H9 (cell line): ENCODE data around the gene PGPEP1. TPM values are rescaled to one million over a fixed set of nuclear protein-coding genes. Genes with fewer than 3 reads are reported as not detected.

Source experiments
- DNase-seq: peaks from one replicate; pipeline ENCODE4 v3.0.0-alpha.2; 2017
- H2AFZ ChIP-seq: one replicate; pipeline ENCODE4 v1.6.1; 2013; ENCODE audit warnings: mild to moderate bottlenecking, low read length, control low read depth, moderate library complexity
- H2AK5ac ChIP-seq: 2 replicates; pipeline ENCODE4 v1.6.1; 2013; ENCODE audit warnings: low read length, control low read depth, mixed read lengths; ENCODE audit not compliant: insufficient read length
- H2BK120ac ChIP-seq: one replicate; pipeline ENCODE4 v1.6.1; 2013; ENCODE audit warnings: low read depth, mild to moderate bottlenecking, low read length, control low read depth, inconsistent platforms; ENCODE audit not compliant: poor library complexity, severe bottlenecking
- H2BK12ac ChIP-seq: 2 replicates; pipeline ENCODE4 v1.6.1; 2013; ENCODE audit warnings: low read length, control low read depth, mixed read lengths, low read depth; ENCODE audit not compliant: insufficient read length
- H2BK15ac ChIP-seq: 2 replicates; pipeline ENCODE4 v1.6.1; 2013; ENCODE audit warnings: low read depth, low read length, control low read depth
- H2BK20ac ChIP-seq: one replicate; pipeline ENCODE4 v1.6.1; 2013; ENCODE audit warnings: low read depth, mild to moderate bottlenecking, low read length, control low read depth, inconsistent platforms; ENCODE audit not compliant: poor library complexity, severe bottlenecking
- H2BK5ac ChIP-seq: 2 replicates; pipeline ENCODE4 v1.6.1; 2013; ENCODE audit warnings: low read length, control low read depth, mixed read lengths; ENCODE audit not compliant: insufficient read length
- H3K14ac ChIP-seq: 2 replicates; pipeline ENCODE4 v1.6.1; 2013; ENCODE audit warnings: low read length, control low read depth; ENCODE audit not compliant: insufficient read depth
- H3K18ac ChIP-seq: 2 replicates; pipeline ENCODE4 v1.6.1; 2013; ENCODE audit warnings: low read depth, mild to moderate bottlenecking, mixed read lengths, low read length, control low read depth; ENCODE audit not compliant: insufficient read length
- H3K23ac ChIP-seq: 2 replicates; pipeline ENCODE4 v1.6.1; 2013; ENCODE audit warnings: low read length, control low read depth, mixed read lengths, low read depth; ENCODE audit not compliant: insufficient read length
- H3K23me2 ChIP-seq: 2 replicates; pipeline ENCODE4 v1.6.1; 2013; ENCODE audit warnings: low read depth, mild to moderate bottlenecking, mixed read lengths, low read length, control low read depth; ENCODE audit not compliant: insufficient read length, poor library complexity, severe bottlenecking
- H3K27ac ChIP-seq: 2 replicates; pipeline ENCODE4 v1.5.1; 2013; ENCODE audit warnings: low read length, control low read depth, mixed read lengths, low read depth; ENCODE audit not compliant: insufficient read length
- H3K27me3 ChIP-seq: 2 replicates; pipeline ENCODE4 v1.6.1; 2013; ENCODE audit warnings: low read length, control low read depth, inconsistent platforms; ENCODE audit not compliant: insufficient read depth
- H3K4ac ChIP-seq: 2 replicates; pipeline ENCODE4 v1.6.1; 2013; ENCODE audit warnings: low read depth, mild to moderate bottlenecking, control low read depth, inconsistent platforms, low read length, moderate library complexity
- H3K4me1 ChIP-seq: 2 replicates; pipeline ENCODE4 v1.6.1; 2013; ENCODE audit warnings: low read length, control low read depth, inconsistent platforms; ENCODE audit not compliant: insufficient read depth
- H3K4me2 ChIP-seq: 2 replicates; pipeline ENCODE4 v1.6.1; 2013; ENCODE audit warnings: low read length, control low read depth, mixed read lengths; ENCODE audit not compliant: insufficient read length, insufficient read depth
- H3K56ac ChIP-seq: 2 replicates; pipeline ENCODE4 v1.6.1; 2013; ENCODE audit warnings: low read depth, mild to moderate bottlenecking, mixed read lengths, low read length, control low read depth; ENCODE audit not compliant: insufficient read length
- H3K79me1 ChIP-seq: 2 replicates; pipeline ENCODE4 v1.6.1; 2013; ENCODE audit warnings: low read depth, mild to moderate bottlenecking, moderate library complexity, low read length, control low read depth, inconsistent platforms; ENCODE audit not compliant: insufficient read depth, poor library complexity, severe bottlenecking
- H3K79me2 ChIP-seq: 2 replicates; pipeline ENCODE4 v1.6.1; 2013; ENCODE audit warnings: low read length, control low read depth, inconsistent platforms; ENCODE audit not compliant: insufficient read depth
- H3K9ac ChIP-seq: 2 replicates; pipeline ENCODE4 v1.6.1; 2013; ENCODE audit warnings: low read length, control low read depth, mixed read lengths; ENCODE audit not compliant: insufficient read length; ENCODE audit errors: extremely low read depth
- H3K9me3 ChIP-seq: one replicate; pipeline ENCODE4 v1.6.1; 2013; ENCODE audit warnings: low read depth, low read length, inconsistent platforms; ENCODE audit not compliant: control insufficient read depth
- H3T11ph ChIP-seq: one replicate; pipeline ENCODE4 v1.6.1; 2013; ENCODE audit warnings: mild to moderate bottlenecking, low read length, control low read depth, inconsistent platforms
- H4K20me1 ChIP-seq: one replicate; pipeline ENCODE4 v1.6.1; 2013; ENCODE audit not compliant: control insufficient read depth, insufficient read length, insufficient read depth
- H4K5ac ChIP-seq: 2 replicates; pipeline ENCODE4 v1.6.1; 2013; ENCODE audit warnings: low read depth, mild to moderate bottlenecking, mixed read lengths, low read length, control low read depth; ENCODE audit not compliant: insufficient read length
- H4K8ac ChIP-seq: replicated peaks from 2 replicates; pipeline ENCODE4 v1.6.1; 2013; ENCODE audit warnings: low read length, control low read depth, mixed read lengths, low read depth; ENCODE audit not compliant: insufficient read length
- H4K91ac ChIP-seq: 2 replicates; pipeline ENCODE4 v1.6.1; 2013; ENCODE audit warnings: low read depth, mild to moderate bottlenecking, moderate library complexity, mixed read lengths, low read length, control low read depth; ENCODE audit not compliant: insufficient read length
- H3K27ac Mint-ChIP-seq, 3 experiments: 2 replicates in 2 of 3; 3 replicates in 1 of 3; pipeline ENCODE4 v1.8.0; 2020 to 2021; ENCODE audit warnings: mixed read lengths in 3 of 3, mild to moderate bottlenecking in 1 of 3, moderate library complexity in 1 of 3
- H3K27me3 Mint-ChIP-seq: 2 replicates; pipeline ENCODE4 v1.8.0; 2021; ENCODE audit warnings: low read depth, mild to moderate bottlenecking, moderate library complexity, mixed read lengths
- H3K36me3 Mint-ChIP-seq, 3 experiments: 2 replicates in 2 of 3; 3 replicates in 1 of 3; pipeline ENCODE4 v1.8.0; 2020 to 2021; ENCODE audit warnings: low read depth in 3 of 3, mixed read lengths in 3 of 3; ENCODE audit not compliant: insufficient read depth in 1 of 3
- H3K4me1 Mint-ChIP-seq, 2 experiments: 2 replicates each; pipeline ENCODE4 v1.8.0; 2020; ENCODE audit warnings: mixed read lengths in 2 of 2
- H3K4me3 Mint-ChIP-seq, 2 experiments: 2 replicates in 1 of 2; 3 replicates in 1 of 2; pipeline ENCODE4 v1.8.0; 2020 to 2021; ENCODE audit warnings: mild to moderate bottlenecking in 2 of 2, mixed read lengths in 2 of 2, moderate library complexity in 1 of 2
- H3K9me3 Mint-ChIP-seq, 2 experiments: 2 replicates in 1 of 2; 3 replicates in 1 of 2; pipeline ENCODE4 v1.8.0; 2020; ENCODE audit warnings: mild to moderate bottlenecking in 2 of 2, mixed read lengths in 2 of 2, moderate library complexity in 1 of 2
- WGBS: extraction: QIAGEN DNeasy Blood & Tissue Kit; methylation state at CpG from one replicate; pipeline ENCODE4 v1.1.7; 2013; ENCODE audit warnings: missing lambda C conversion rate, low lambda C conversion rate, mixed read lengths; ENCODE audit not compliant: insufficient read length; ENCODE audit errors: extremely low coverage; 5-methylcytosine and 5-hydroxymethylcytosine counted together
- total RNA-seq: library from RNA; stranded (reverse); gene quantifications from 2 replicates; pipeline ENCODE4 v1.2.1, GENCODE V29; 2021
- TF ChIP-seq, protein P1 (sequence below): fragments of 200-600 bp; sonication (generic); conservative IDR thresholded peaks from 3 replicates; pipeline ENCODE4 v1.8.0; 2021; ENCODE audit warnings: antibody characterized with exemption, mild to moderate bottlenecking

The PGPEP1 gene
- total RNA-seq, 1 experiment from 2014 or later: 64.8 TPM

DNA sequence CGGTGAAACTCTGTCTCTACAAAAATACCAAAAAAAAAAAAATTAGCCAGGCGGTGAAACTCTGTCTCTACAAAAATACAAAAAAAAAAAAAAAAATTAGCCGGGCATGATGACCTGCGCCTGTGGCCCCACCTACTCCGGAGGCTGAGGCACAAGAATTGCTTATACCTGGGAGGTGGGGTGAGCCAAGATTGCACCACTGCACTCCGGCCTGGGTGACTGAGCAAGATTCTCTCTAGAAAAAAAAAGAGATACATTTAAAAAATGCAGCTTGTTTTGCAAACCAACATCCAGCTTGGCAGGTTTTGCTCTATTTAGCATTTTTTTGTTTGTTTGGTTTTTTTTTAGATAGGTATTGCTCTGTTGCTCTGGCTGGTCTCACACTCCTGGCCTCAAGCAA lies 6.7 kb upstream of the PGPEP1 start:
- H2BK5ac ChIP-seq: no peak overlapping the region
- Mint-ChIP-seq H3K9me3 (no peaks in the 10 kb centered on the region; a peak in 1 of 5 replicates), H3K4me1 (peaks cover 14 to 34% of the 10 kb centered on the region in 2 experiments), H3K4me3 (no peak overlapping the region), H3K27me3 (no peaks in the 10 kb centered on the region), H3K36me3 (no peaks in the 10 kb centered on the region), H3K27ac (no peak overlapping the region)
- H2BK120ac ChIP-seq: no peak overlapping the region
- no peak overlapping the region for H4K91ac ChIP-seq
- H4K5ac ChIP-seq: no peak overlapping the region
- no peaks in the 10 kb centered on the region for H3K4me1 ChIP-seq
- H3K23ac ChIP-seq: no peak overlapping the region
- no peak overlapping the region for H3K27ac ChIP-seq
- no peaks in the 10 kb centered on the region for H3K79me2 ChIP-seq
- no peak overlapping the region for H3K9ac ChIP-seq
- H2BK15ac ChIP-seq: no peak overlapping the region
- no peaks in the 10 kb centered on the region for H4K20me1 ChIP-seq
- H3K18ac ChIP-seq: no peak overlapping the region
- no peak overlapping the region for H2BK12ac ChIP-seq
- no CpG with 5 or more reads among the region's 6 CpGs for WGBS
- no peak overlapping the region for H3K4me2 ChIP-seq
- H2AFZ ChIP-seq: no peak overlapping the region
- H3K79me1 ChIP-seq: no peaks in the 10 kb centered on the region
- no peak overlapping the region for H3K4ac ChIP-seq
- H3K23me2 ChIP-seq: no peaks in the 10 kb centered on the region
- H3K14ac ChIP-seq: no peak overlapping the region
- no peak overlapping the region for H2AK5ac ChIP-seq
- H3K27me3 ChIP-seq: no peaks in the 10 kb centered on the region
- no peak overlapping the region for H3K56ac ChIP-seq
- H3K9me3 ChIP-seq: no peaks in the 10 kb centered on the region
- H4K8ac ChIP-seq: no peak overlapping the region
- H3T11ph ChIP-seq: no peak overlapping the region
- TF ChIP-seq, protein P1, sequence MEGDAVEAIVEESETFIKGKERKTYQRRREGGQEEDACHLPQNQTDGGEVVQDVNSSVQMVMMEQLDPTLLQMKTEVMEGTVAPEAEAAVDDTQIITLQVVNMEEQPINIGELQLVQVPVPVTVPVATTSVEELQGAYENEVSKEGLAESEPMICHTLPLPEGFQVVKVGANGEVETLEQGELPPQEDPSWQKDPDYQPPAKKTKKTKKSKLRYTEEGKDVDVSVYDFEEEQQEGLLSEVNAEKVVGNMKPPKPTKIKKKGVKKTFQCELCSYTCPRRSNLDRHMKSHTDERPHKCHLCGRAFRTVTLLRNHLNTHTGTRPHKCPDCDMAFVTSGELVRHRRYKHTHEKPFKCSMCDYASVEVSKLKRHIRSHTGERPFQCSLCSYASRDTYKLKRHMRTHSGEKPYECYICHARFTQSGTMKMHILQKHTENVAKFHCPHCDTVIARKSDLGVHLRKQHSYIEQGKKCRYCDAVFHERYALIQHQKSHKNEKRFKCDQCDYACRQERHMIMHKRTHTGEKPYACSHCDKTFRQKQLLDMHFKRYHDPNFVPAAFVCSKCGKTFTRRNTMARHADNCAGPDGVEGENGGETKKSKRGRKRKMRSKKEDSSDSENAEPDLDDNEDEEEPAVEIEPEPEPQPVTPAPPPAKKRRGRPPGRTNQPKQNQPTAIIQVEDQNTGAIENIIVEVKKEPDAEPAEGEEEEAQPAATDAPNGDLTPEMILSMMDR: no peak
- no peak overlapping the region for H2BK20ac ChIP-seq
- DNase-seq: no peak
